ENCODE results near the gene CNNM2.
"Not testable (repeated sequence)": the region's sequence is repeated elsewhere in the genome, so short reads cannot be mapped to it uniquely, and the experiment has no call there.

Gene CNNM2

GRCh38 chr10:102917314-102917961 lies 656 bp upstream of the CNNM2 start:
- peaks cover 50% of the 10 kb centered on the region for H3K4me1 Mint-ChIP-seq
- peak overlapping the region; percentile 85 for H3K27ac Mint-ChIP-seq

DNA sequence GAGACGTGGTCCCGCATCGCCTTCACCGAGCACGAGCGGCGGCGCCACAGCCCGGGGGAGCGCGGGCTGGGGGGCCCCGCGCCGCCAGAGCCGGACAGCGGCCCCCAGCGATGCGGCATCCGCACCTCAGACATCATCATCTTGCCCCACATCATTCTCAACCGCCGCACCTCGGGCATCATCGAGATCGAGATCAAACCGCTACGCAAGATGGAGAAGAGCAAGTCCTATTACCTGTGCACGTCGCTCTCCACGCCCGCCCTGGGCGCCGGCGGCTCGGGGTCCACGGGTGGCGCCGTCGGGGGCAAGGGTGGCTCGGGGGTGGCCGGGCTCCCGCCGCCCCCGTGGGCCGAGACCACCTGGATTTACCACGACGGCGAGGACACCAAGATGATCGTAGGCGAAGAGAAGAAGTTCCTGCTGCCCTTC lies 737 bp downstream of the CNNM2 start:
- Mint-ChIP-seq H3K4me3 (peak overlapping the region; percentile 95), H3K9me3 (no peaks in the 10 kb centered on the region), H3K27ac (peak overlapping the region; percentile 53), H3K4me1 (peaks cover 62% of the 10 kb centered on the region), H3K27me3 (peaks cover 3% of the 10 kb centered on the region), H3K36me3 (peaks cover 1% of the 10 kb centered on the region)

More at GRCh38 chr10:102917314-102917961, 656 bp upstream of the CNNM2 start:
- peak overlapping the region; percentile 95 for H3K4me3 Mint-ChIP-seq
- H3K27me3 Mint-ChIP-seq, result peaks cover 3% of the 10 kb centered on the region
- H3K9me3 Mint-ChIP-seq, result no peaks in the 10 kb centered on the region
- H3K36me3 Mint-ChIP-seq, result peaks cover 1% of the 10 kb centered on the region

GRCh38 chr10:102919246-102919959 lies 1.3 kb downstream of the CNNM2 start:
- peaks cover 64% of the 10 kb centered on the region for H3K4me1 Mint-ChIP-seq
- H3K27me3 Mint-ChIP-seq, result peaks cover 3% of the 10 kb centered on the region
- H3K36me3 Mint-ChIP-seq, result peaks cover 1% of the 10 kb centered on the region
- H3K9me3 Mint-ChIP-seq, result no peaks in the 10 kb centered on the region
- H3K27ac Mint-ChIP-seq, result peak overlapping the region; percentile 53
- peak overlapping the region; percentile 95 for H3K4me3 Mint-ChIP-seq

DNA sequence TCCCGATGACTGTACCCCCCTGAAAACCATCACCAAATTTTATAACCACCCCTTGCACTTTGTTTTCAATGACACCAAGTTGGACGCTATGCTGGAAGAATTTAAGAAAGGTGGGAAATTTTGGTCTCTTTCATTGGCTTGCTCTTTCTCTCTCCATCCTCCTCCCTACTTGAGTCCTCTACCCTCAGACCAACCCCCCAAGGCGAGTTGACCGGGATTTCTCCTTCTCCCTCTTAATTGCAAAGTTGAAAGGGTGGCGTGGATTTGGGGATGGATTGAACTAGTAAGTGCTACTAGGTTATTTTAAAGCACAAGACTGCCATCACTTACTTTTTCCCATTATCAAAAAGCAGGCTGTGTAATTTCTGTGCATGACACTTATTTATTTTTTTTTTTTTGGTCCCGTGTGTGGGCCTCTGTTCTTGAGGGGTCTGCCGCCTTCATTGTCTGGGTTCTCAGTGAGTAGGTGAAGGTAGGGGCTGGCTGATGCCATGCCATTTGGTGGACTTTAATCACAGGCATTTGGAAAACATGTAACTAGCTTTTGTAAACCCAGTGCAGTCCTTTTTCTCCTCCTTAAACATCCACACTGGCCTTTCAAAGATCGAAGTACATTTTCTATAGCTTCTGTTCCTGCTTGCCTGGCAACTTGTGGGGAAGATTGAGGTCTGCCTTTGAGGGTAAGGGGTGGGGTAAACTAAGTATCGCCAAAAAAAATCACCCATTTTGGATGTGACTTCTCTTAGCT lies 2.1 kb downstream of the CNNM2 start:
- H3K36me3 Mint-ChIP-seq, result peaks cover 1% of the 10 kb centered on the region
- peak overlapping the region; percentile 95 for H3K4me3 Mint-ChIP-seq
- no peaks in the 10 kb centered on the region for H3K9me3 Mint-ChIP-seq
- H3K27ac Mint-ChIP-seq, result no peak overlapping the region
- H3K27me3 Mint-ChIP-seq, result peaks cover 3% of the 10 kb centered on the region
- peaks cover 59% of the 10 kb centered on the region for H3K4me1 Mint-ChIP-seq

DNA sequence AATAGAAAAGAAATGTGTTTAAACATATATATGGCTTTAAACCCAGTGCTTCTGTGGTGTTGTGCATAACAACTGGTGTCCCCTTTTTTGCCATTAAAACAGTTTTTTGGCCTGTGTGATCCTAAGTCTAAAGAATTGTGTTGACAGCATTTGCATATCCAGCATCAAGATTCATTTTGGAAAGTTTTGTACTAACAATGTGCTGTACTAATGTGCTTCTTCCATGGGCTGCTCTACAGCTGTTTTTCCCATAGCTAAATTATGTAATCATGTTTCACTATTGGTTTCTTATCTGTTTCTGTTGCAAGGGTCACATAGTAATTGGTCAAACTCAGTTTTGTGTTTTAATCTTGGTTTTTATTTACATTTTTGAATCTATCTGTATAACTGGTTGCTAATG lies 5.5 kb downstream of the CNNM2 start:
- Mint-ChIP-seq H3K4me1 (peaks cover 53% of the 10 kb centered on the region), H3K27ac (no peak overlapping the region), H3K4me3 (peak overlapping the region; percentile 42), H3K27me3 (no peaks in the 10 kb centered on the region), H3K9me3 (no peaks in the 10 kb centered on the region), H3K36me3 (peaks cover 8% of the 10 kb centered on the region)

DNA sequence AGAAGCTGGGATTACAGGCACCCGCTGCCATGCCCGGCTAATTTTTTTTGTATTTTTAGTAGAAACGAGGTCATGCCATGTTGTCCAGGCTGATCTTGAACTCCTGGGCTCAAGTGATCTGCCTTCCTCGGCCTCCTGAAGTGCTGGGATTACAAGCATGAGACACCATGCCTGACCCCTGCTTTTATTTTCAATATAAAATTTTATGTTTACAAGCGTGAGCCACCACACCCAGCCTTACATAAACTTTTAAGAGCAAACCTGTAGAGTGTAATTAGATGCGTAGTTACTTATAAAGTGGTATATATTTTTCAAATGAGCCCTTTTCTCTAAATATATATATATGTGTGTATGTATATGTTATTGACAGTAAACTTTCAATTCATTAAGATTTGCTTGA lies 8.7 kb downstream of the CNNM2 start:
- no peak overlapping the region for H3K4me3 Mint-ChIP-seq
- H3K4me1 Mint-ChIP-seq, result peaks cover 29% of the 10 kb centered on the region
- no peaks in the 10 kb centered on the region for H3K27me3 Mint-ChIP-seq
- H3K9me3 Mint-ChIP-seq, result no peaks in the 10 kb centered on the region
- peaks cover 16% of the 10 kb centered on the region for H3K36me3 Mint-ChIP-seq
- no peak overlapping the region for H3K27ac Mint-ChIP-seq

- Mint-ChIP-seq H3K27me3 (no peaks in the 10 kb centered on the region), H3K27ac (no peak overlapping the region), H3K36me3 (peaks cover 15% of the 10 kb centered on the region), H3K4me3 (no peak overlapping the region), H3K9me3 (no peaks in the 10 kb centered on the region), H3K4me1 (peaks cover 23% of the 10 kb centered on the region)
These were observed 9.4 kb downstream of the CNNM2 start for GRCh38 chr10:102927311-102928010.

- not testable (repeated sequence) for H3K27me3 Mint-ChIP-seq, H3K4me3 Mint-ChIP-seq, H3K9me3 Mint-ChIP-seq, H3K27ac Mint-ChIP-seq
- Mint-ChIP-seq H3K4me1 (peaks cover 15% of the 10 kb centered on the region), H3K36me3 (peaks cover 15% of the 10 kb centered on the region)
These were observed 10.3 kb downstream of the CNNM2 start for GRCh38 chr10:102928442-102928841.

GRCh38 chr10:102930720-102931119 lies 12.6 kb downstream of the CNNM2 start:
- no peak overlapping the region for H3K4me3 Mint-ChIP-seq
- no peaks in the 10 kb centered on the region for H3K9me3 Mint-ChIP-seq
- peaks cover 16% of the 10 kb centered on the region for H3K36me3 Mint-ChIP-seq
- H3K4me1 Mint-ChIP-seq, result peaks cover 6% of the 10 kb centered on the region
- no peaks in the 10 kb centered on the region for H3K27me3 Mint-ChIP-seq
- no peak overlapping the region for H3K27ac Mint-ChIP-seq

DNA sequence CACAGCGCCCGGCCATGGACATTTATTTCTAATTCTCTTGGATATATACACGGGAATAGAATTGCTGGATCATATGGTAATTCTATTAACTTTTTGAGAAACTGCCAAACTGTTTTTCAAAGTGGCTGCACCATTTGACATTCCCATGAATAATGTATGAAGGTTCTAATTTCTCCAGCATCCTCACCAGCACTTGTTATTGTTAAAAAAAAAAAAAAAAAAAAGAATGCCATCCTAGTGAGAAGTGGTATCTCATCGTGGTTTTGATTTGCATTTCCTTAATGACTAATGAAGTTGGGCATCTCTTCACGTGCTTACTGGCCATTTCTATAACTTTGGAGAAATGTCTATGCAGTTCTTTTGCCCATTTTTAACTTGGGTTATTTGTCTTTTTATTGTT lies 13.5 kb downstream of the CNNM2 start:
- Mint-ChIP-seq H3K4me1 (peaks cover 16% of the 10 kb centered on the region), H3K9me3 (no peaks in the 10 kb centered on the region), H3K27ac (no peak overlapping the region), H3K36me3 (peaks cover 16% of the 10 kb centered on the region), H3K27me3 (no peaks in the 10 kb centered on the region), H3K4me3 (no peak overlapping the region)

DNA sequence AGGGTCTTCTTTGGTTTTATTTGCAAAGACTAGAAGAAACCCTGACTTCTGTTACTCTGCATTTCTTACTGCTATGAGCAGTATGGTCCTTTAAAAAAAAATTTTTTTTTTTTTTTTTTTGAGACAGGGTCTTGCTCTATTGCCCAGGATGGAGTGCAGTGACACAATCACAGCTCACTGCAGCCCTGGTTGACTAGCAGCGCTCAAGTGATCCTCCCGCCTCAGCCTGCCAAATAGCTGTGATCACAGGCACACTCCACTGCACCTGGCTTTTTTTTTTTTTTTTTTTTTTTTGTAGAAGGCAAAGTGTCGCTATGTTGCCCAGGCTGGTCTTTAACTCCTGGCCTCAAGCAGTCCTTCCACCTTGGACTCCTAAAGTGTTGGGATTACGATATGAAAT lies 17.4 kb downstream of the CNNM2 start:
- no peak overlapping the region for H3K27ac Mint-ChIP-seq
- peaks cover 8% of the 10 kb centered on the region for H3K36me3 Mint-ChIP-seq
- H3K27me3 Mint-ChIP-seq, result no peaks in the 10 kb centered on the region
- peaks cover 15% of the 10 kb centered on the region for H3K4me1 Mint-ChIP-seq
- H3K4me3 Mint-ChIP-seq, result no peak overlapping the region
- H3K9me3 Mint-ChIP-seq, result no peaks in the 10 kb centered on the region

DNA sequence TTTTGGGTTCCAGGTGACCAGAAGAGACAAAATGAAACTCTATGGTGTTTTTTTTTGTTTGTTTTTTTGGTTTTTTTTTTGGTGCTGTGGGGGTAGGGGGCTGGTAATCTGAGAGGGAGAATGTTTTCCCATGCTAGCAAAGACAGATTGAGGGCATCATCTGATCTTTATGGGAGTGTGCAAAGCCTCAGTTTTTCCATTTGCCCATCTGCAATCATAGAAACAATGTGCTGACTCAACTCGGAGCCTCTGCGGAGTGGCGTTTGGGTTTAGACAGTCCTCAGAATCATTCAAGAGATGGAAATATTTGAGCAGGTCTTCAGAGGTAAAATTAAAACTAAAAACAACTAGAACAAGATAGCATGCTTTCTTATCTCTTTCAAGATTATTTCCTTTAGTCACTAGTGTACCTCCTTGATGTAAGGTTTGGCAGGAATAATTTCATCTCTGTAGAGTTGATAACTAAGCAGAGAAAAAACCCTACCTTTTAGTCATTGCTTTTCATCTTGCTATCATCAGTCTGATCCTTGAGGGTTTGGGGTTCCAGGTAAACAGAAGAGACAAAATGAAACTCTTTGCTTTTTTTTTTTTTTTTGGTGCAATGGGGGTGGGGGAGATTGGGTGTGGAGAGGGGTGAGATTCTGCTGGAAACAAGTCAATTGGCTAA lies 18.0 kb downstream of the CNNM2 start:
- Mint-ChIP-seq H3K27ac (peak overlapping the region; percentile 27), H3K36me3 (peaks cover 3% of the 10 kb centered on the region), H3K4me3 (no peak overlapping the region), H3K9me3 (no peaks in the 10 kb centered on the region), H3K4me1 (peaks cover 15% of the 10 kb centered on the region), H3K27me3 (no peaks in the 10 kb centered on the region)

DNA sequence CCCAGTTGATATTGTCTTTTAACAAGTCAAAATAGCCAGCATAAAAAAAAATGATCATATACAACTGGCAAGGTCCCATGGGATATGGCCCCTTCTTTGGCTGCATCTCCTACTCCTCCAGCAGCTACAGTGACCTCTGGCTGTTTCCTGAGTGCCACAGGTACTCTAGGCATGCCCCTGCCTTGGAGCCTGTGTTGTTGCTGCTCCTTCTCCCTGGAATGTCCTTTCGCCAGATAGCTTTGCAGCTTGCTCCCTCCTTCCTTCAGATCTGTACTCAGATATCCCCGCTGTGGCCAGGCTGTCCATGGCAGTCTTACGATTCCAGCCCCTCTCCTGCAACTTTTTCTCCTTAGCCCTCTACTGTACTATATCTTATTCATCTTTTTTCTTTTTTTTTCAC lies 23.3 kb downstream of the CNNM2 start:
- Mint-ChIP-seq H3K4me1 (peaks cover 12% of the 10 kb centered on the region), H3K27ac (no peak overlapping the region), H3K36me3 (peaks cover 5% of the 10 kb centered on the region), H3K9me3 (no peaks in the 10 kb centered on the region), H3K27me3 (no peaks in the 10 kb centered on the region), H3K4me3 (no peak overlapping the region)

DNA sequence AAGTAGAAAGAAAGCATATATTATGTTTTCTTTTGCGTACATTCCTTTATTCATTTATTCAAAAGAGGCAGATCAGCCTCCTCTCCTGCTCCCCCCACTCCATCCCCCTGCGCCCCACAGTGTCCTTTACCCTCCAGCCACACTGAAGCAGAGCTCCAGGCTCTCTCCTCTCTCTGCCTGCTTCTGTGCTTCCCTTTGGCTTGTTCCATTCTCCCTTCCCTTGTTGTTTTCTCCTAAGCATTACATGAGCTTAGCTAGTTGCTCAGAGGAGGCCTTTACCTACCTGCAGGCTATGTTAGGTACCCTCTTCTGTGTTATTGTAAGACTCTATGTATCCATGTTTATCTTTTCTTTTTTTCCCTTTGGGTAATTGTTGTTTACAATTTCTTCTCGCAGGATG lies 27.4 kb downstream of the CNNM2 start:
- Mint-ChIP-seq H3K4me3 (no peak overlapping the region), H3K36me3 (peaks cover 3% of the 10 kb centered on the region), H3K27me3 (no peaks in the 10 kb centered on the region), H3K4me1 (peaks cover 5% of the 10 kb centered on the region), H3K27ac (no peak overlapping the region), H3K9me3 (no peaks in the 10 kb centered on the region)

GRCh38 chr10:102945962-102946361 lies 27.9 kb downstream of the CNNM2 start:
- H3K4me3 Mint-ChIP-seq, result no peak overlapping the region
- H3K27ac Mint-ChIP-seq, result no peak overlapping the region
- no peaks in the 10 kb centered on the region for H3K27me3 Mint-ChIP-seq
- H3K4me1 Mint-ChIP-seq, result peaks cover 5% of the 10 kb centered on the region
- H3K36me3 Mint-ChIP-seq, result peaks cover 3% of the 10 kb centered on the region
- no peaks in the 10 kb centered on the region for H3K9me3 Mint-ChIP-seq

All from activated naive CD4-positive, alpha-beta T cell treated with anti-CD3 and anti-CD28 coated beads, Interleukin-2, amount 50 U/mL, for 24 hours (primary cell).